HepG2 (cell line): Measurements from ENCODE around the gene TCF23. TPM values are rescaled to one million over a fixed set of nuclear protein-coding genes. Genes with fewer than 3 reads are reported as not detected.

Experiments
- CEBPG ChIP-seq: IDR thresholded peaks from 2 replicates; pipeline ENCODE4 v1.6.1; 2016
- CHD4 ChIP-seq: fragments of 200-600 bp; sonication (generic); IDR thresholded peaks from 2 replicates; pipeline ENCODE4 v1.7.0; 2017; ENCODE audit warnings: mild to moderate bottlenecking, low read length, borderline replicate concordance
- GTF3A ChIP-seq: sonication (generic); formaldehyde crosslinking; conservative IDR thresholded peaks from 2 replicates; pipeline ENCODE4 v1.4.0; 2020; ENCODE audit warnings: mild to moderate bottlenecking, missing genetic modification reagents
- HOXD1 ChIP-seq: sonication (generic); formaldehyde crosslinking; IDR thresholded peaks from 2 replicates; pipeline ENCODE4 v1.5.0; 2020; ENCODE audit warnings: missing genetic modification reagents
- ZEB1 ChIP-seq: IDR thresholded peaks from 2 replicates; pipeline ENCODE4 v1.6.1; 2012; ENCODE audit warnings: mild to moderate bottlenecking, low read depth, inconsistent platforms; ENCODE audit not compliant: insufficient replicate concordance
- ZNF44 ChIP-seq: sonication (generic); formaldehyde crosslinking; IDR thresholded peaks from 2 replicates; pipeline ENCODE4 v1.5.1; 2020; ENCODE audit warnings: mild to moderate bottlenecking, missing genetic modification reagents
- polyA plus RNA-seq, 8 experiments: library from polyadenylated mRNA; depleted of rRNA in 3 of 8; stranded (reverse) in 7 of 8; unstranded in 1 of 8; fragments of >200 nt; fragmentation: Illumina TruSeq in 4 of 8; extraction: Trizol in 4 of 8; gene quantifications; 2 replicates each; pipeline versions ENCODE4 v1.2.1 to v1.2.3, GENCODE V29; 2011 to 2016; ENCODE audit warnings: low read depth in 4 of 8, missing spikeins in 1 of 8, mixed read lengths in 1 of 8; ENCODE audit not compliant: insufficient read depth in 1 of 8
- total RNA-seq, 5 experiments: library from RNA; depleted of rRNA; stranded (reverse); fragments of >200 nt; fragmentation: Illumina TruSeq; extraction: Trizol; gene quantifications; 2 replicates each; pipeline ENCODE4 v1.2.3, GENCODE V29; 2016; ENCODE audit warnings: low read depth in 1 of 5
- TF ChIP-seq, protein P1 (sequence below): sonication (generic); formaldehyde crosslinking; IDR thresholded peaks from 2 replicates; pipeline ENCODE4 v1.9.0; 2021; ENCODE audit warnings: missing genetic modification reagents, borderline replicate concordance
- TF ChIP-seq, protein P2 (sequence below): sonication (generic); formaldehyde crosslinking; IDR thresholded peaks from 2 replicates; pipeline ENCODE4 v1.4.0; 2020; ENCODE audit warnings: low read depth, mild to moderate bottlenecking, missing genetic modification reagents
- TF ChIP-seq, protein P3 (sequence below): sonication (generic); formaldehyde crosslinking; conservative IDR thresholded peaks from 2 replicates; pipeline ENCODE4 v1.4.0; 2020; ENCODE audit warnings: missing genetic modification reagents
- TF ChIP-seq, protein P4 (sequence below): sonication (generic); formaldehyde crosslinking; IDR thresholded peaks from 2 replicates; pipeline ENCODE4 v1.4.0; 2020; ENCODE audit warnings: mild to moderate bottlenecking, missing genetic modification reagents
- TF ChIP-seq, protein P5 (sequence below): fragments of 450-650 bp; IDR thresholded peaks from 2 replicates; pipeline ENCODE4 v1.6.1; 2017; ENCODE audit warnings: mild to moderate bottlenecking
- TF ChIP-seq, protein P6 (sequence below): IDR thresholded peaks from 2 replicates; pipeline ENCODE4 v1.6.1; 2016; ENCODE audit warnings: mild to moderate bottlenecking

The TCF23 gene
- total and polyA plus RNA-seq, 2 of the 13 experiments (the other 11 are each of a cell fraction or from before 2014, with no cell fraction given): 0.02 to 1.4 TPM

DNA sequence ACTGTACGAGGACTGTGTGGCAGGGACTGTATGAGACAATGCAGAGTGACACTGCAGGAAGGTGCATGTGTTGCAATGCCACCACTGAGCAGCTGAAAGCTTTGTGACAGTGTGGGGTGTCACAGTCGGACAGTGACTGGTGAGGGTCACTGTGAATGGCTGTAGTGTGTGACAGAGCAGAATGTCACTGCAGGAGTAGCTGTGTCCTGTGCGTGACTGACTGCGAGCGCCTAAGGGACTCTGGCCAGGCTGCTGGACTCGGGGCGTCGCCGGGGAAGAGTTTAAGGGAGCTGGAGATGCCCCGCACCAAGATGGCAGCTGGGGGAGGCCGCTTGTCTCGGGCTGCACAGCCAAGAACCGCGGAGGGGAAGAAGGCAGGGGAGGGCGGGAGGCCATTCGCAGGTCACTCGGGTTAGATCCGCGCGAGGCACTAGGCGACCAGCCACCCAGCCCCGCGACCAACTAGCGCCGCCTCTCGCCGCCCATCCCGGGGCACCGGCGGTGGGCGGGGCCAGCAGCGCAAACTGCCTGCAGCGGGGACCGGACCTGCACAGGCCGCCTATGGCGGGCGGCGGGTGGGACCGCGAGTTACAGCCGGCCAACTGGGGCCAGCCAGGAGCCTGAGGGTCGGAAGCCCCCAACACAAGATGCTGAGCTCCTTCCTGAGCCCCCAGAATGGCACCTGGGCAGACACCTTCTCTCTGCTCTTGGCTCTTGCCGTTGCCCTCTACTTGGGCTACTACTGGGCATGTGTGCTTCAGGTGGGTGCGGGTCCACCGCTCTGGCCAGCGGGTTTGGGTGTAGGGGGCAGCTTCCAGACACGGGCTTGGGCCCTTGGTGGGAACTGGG lies 25.3 kb upstream of the TCF23 start, which contains the start of gene ABHD1 (continued):
- peak; percentile 19; the same call in 1 of the 2 replicates for TF ChIP-seq GTF3A (CRISPR knock-in tag)
- TF ChIP-seq, protein P1, sequence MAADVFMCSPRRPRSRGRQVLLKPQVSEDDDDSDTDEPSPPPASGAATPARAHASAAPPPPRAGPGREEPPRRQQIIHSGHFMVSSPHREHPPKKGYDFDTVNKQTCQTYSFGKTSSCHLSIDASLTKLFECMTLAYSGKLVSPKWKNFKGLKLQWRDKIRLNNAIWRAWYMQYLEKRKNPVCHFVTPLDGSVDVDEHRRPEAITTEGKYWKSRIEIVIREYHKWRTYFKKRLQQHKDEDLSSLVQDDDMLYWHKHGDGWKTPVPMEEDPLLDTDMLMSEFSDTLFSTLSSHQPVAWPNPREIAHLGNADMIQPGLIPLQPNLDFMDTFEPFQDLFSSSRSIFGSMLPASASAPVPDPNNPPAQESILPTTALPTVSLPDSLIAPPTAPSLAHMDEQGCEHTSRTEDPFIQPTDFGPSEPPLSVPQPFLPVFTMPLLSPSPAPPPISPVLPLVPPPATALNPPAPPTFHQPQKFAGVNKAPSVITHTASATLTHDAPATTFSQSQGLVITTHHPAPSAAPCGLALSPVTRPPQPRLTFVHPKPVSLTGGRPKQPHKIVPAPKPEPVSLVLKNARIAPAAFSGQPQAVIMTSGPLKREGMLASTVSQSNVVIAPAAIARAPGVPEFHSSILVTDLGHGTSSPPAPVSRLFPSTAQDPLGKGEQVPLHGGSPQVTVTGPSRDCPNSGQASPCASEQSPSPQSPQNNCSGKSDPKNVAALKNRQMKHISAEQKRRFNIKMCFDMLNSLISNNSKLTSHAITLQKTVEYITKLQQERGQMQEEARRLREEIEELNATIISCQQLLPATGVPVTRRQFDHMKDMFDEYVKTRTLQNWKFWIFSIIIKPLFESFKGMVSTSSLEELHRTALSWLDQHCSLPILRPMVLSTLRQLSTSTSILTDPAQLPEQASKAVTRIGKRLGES (CRISPR knock-in tag): no peak
- TF ChIP-seq, protein P2, sequence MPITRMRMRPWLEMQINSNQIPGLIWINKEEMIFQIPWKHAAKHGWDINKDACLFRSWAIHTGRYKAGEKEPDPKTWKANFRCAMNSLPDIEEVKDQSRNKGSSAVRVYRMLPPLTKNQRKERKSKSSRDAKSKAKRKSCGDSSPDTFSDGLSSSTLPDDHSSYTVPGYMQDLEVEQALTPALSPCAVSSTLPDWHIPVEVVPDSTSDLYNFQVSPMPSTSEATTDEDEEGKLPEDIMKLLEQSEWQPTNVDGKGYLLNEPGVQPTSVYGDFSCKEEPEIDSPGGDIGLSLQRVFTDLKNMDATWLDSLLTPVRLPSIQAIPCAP (CRISPR knock-in tag): no peak
- peak; percentile 90 for TF ChIP-seq CEBPG (CRISPR knock-in tag)
- peak; percentile 80; the same call in 1 of the 2 replicates for TF ChIP-seq HOXD1 (CRISPR knock-in tag)
- TF ChIP-seq, protein P3, sequence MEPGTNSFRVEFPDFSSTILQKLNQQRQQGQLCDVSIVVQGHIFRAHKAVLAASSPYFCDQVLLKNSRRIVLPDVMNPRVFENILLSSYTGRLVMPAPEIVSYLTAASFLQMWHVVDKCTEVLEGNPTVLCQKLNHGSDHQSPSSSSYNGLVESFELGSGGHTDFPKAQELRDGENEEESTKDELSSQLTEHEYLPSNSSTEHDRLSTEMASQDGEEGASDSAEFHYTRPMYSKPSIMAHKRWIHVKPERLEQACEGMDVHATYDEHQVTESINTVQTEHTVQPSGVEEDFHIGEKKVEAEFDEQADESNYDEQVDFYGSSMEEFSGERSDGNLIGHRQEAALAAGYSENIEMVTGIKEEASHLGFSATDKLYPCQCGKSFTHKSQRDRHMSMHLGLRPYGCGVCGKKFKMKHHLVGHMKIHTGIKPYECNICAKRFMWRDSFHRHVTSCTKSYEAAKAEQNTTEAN (CRISPR knock-in tag): peak; percentile 49; the same call in 1 of the 2 replicates
- TF ChIP-seq, protein P4, sequence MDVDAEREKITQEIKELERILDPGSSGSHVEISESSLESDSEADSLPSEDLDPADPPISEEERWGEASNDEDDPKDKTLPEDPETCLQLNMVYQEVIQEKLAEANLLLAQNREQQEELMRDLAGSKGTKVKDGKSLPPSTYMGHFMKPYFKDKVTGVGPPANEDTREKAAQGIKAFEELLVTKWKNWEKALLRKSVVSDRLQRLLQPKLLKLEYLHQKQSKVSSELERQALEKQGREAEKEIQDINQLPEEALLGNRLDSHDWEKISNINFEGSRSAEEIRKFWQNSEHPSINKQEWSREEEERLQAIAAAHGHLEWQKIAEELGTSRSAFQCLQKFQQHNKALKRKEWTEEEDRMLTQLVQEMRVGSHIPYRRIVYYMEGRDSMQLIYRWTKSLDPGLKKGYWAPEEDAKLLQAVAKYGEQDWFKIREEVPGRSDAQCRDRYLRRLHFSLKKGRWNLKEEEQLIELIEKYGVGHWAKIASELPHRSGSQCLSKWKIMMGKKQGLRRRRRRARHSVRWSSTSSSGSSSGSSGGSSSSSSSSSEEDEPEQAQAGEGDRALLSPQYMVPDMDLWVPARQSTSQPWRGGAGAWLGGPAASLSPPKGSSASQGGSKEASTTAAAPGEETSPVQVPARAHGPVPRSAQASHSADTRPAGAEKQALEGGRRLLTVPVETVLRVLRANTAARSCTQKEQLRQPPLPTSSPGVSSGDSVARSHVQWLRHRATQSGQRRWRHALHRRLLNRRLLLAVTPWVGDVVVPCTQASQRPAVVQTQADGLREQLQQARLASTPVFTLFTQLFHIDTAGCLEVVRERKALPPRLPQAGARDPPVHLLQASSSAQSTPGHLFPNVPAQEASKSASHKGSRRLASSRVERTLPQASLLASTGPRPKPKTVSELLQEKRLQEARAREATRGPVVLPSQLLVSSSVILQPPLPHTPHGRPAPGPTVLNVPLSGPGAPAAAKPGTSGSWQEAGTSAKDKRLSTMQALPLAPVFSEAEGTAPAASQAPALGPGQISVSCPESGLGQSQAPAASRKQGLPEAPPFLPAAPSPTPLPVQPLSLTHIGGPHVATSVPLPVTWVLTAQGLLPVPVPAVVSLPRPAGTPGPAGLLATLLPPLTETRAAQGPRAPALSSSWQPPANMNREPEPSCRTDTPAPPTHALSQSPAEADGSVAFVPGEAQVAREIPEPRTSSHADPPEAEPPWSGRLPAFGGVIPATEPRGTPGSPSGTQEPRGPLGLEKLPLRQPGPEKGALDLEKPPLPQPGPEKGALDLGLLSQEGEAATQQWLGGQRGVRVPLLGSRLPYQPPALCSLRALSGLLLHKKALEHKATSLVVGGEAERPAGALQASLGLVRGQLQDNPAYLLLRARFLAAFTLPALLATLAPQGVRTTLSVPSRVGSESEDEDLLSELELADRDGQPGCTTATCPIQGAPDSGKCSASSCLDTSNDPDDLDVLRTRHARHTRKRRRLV (CRISPR knock-in tag): no peak
- TF ChIP-seq CHD4: no peak
- no peak for TF ChIP-seq ZNF44
- TF ChIP-seq, protein P5, sequence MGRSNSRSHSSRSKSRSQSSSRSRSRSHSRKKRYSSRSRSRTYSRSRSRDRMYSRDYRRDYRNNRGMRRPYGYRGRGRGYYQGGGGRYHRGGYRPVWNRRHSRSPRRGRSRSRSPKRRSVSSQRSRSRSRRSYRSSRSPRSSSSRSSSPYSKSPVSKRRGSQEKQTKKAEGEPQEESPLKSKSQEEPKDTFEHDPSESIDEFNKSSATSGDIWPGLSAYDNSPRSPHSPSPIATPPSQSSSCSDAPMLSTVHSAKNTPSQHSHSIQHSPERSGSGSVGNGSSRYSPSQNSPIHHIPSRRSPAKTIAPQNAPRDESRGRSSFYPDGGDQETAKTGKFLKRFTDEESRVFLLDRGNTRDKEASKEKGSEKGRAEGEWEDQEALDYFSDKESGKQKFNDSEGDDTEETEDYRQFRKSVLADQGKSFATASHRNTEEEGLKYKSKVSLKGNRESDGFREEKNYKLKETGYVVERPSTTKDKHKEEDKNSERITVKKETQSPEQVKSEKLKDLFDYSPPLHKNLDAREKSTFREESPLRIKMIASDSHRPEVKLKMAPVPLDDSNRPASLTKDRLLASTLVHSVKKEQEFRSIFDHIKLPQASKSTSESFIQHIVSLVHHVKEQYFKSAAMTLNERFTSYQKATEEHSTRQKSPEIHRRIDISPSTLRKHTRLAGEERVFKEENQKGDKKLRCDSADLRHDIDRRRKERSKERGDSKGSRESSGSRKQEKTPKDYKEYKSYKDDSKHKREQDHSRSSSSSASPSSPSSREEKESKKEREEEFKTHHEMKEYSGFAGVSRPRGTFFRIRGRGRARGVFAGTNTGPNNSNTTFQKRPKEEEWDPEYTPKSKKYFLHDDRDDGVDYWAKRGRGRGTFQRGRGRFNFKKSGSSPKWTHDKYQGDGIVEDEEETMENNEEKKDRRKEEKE: no peak
- TF ChIP-seq, protein P6, sequence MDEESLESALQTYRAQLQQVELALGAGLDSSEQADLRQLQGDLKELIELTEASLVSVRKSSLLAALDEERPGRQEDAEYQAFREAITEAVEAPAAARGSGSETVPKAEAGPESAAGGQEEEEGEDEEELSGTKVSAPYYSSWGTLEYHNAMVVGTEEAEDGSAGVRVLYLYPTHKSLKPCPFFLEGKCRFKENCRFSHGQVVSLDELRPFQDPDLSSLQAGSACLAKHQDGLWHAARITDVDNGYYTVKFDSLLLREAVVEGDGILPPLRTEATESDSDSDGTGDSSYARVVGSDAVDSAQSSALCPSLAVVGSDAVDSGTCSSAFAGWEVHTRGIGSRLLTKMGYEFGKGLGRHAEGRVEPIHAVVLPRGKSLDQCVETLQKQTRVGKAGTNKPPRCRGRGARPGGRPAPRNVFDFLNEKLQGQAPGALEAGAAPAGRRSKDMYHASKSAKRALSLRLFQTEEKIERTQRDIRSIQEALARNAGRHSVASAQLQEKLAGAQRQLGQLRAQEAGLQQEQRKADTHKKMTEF (CRISPR knock-in tag): peak; percentile 80; the same call in 1 of the 2 replicates
- TF ChIP-seq ZEB1: peak; percentile 48
